ENCODE measurements around the gene TCF23.

DNA sequence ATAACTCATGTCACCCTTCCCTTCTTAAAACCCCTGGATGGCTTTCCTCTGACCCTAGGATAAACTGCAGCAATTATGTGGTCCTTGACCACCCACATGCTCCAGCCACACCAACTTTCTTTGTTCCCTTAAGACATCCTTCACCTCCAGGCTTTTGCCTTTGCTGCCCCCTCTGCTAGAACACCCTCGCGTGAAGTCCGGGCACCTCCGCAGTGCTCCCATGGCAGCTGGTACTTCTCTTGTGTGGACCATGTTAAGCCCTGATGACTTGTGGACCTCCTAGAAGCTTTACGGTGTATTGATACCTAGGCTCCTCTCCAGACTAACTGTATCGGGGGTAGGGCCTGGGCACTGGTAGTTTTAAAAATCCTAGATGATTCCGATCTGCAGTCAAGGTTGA lies 26.0 kb upstream of the TCF23 start:
- TF ChIP-seq, protein P1, sequence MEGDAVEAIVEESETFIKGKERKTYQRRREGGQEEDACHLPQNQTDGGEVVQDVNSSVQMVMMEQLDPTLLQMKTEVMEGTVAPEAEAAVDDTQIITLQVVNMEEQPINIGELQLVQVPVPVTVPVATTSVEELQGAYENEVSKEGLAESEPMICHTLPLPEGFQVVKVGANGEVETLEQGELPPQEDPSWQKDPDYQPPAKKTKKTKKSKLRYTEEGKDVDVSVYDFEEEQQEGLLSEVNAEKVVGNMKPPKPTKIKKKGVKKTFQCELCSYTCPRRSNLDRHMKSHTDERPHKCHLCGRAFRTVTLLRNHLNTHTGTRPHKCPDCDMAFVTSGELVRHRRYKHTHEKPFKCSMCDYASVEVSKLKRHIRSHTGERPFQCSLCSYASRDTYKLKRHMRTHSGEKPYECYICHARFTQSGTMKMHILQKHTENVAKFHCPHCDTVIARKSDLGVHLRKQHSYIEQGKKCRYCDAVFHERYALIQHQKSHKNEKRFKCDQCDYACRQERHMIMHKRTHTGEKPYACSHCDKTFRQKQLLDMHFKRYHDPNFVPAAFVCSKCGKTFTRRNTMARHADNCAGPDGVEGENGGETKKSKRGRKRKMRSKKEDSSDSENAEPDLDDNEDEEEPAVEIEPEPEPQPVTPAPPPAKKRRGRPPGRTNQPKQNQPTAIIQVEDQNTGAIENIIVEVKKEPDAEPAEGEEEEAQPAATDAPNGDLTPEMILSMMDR (IDR thresholded peaks at IDR 0.05): no peak
- TF ChIP-seq SIN3A (IDR thresholded peaks at IDR 0.05; ENCODE audit: borderline replicate concordance, insufficient read depth, low read depth, low read length): no peak
- TF ChIP-seq, protein P2, sequence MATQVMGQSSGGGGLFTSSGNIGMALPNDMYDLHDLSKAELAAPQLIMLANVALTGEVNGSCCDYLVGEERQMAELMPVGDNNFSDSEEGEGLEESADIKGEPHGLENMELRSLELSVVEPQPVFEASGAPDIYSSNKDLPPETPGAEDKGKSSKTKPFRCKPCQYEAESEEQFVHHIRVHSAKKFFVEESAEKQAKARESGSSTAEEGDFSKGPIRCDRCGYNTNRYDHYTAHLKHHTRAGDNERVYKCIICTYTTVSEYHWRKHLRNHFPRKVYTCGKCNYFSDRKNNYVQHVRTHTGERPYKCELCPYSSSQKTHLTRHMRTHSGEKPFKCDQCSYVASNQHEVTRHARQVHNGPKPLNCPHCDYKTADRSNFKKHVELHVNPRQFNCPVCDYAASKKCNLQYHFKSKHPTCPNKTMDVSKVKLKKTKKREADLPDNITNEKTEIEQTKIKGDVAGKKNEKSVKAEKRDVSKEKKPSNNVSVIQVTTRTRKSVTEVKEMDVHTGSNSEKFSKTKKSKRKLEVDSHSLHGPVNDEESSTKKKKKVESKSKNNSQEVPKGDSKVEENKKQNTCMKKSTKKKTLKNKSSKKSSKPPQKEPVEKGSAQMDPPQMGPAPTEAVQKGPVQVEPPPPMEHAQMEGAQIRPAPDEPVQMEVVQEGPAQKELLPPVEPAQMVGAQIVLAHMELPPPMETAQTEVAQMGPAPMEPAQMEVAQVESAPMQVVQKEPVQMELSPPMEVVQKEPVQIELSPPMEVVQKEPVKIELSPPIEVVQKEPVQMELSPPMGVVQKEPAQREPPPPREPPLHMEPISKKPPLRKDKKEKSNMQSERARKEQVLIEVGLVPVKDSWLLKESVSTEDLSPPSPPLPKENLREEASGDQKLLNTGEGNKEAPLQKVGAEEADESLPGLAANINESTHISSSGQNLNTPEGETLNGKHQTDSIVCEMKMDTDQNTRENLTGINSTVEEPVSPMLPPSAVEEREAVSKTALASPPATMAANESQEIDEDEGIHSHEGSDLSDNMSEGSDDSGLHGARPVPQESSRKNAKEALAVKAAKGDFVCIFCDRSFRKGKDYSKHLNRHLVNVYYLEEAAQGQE (IDR thresholded peaks at IDR 0.05; ENCODE audit: insufficient read depth in 1 of 2, low read depth in 2 of 2, low read length in 1 of 2): no peak
